ENCODE data around the gene ZCCHC7.

DNA sequence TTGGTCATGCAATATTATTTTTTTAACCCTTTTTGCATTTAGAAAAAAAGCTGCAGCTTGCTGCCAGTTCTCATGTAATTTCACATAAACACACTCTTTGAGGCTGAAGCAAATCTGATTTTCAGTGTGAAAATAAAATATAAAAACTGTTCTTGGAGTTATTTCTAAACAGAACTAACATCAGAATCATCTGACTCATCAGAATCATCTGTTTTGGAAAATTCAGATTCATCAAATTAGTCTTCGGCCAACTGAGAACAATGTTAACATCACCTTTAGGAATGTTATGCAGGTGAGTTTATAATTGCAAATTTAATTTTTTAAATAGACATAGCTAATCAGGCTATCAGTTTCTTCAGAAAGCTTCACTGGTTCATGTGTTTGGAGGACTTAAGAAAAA, 45.3 kb downstream of the ZCCHC7 start:
- TF ChIP-seq, protein P1, sequence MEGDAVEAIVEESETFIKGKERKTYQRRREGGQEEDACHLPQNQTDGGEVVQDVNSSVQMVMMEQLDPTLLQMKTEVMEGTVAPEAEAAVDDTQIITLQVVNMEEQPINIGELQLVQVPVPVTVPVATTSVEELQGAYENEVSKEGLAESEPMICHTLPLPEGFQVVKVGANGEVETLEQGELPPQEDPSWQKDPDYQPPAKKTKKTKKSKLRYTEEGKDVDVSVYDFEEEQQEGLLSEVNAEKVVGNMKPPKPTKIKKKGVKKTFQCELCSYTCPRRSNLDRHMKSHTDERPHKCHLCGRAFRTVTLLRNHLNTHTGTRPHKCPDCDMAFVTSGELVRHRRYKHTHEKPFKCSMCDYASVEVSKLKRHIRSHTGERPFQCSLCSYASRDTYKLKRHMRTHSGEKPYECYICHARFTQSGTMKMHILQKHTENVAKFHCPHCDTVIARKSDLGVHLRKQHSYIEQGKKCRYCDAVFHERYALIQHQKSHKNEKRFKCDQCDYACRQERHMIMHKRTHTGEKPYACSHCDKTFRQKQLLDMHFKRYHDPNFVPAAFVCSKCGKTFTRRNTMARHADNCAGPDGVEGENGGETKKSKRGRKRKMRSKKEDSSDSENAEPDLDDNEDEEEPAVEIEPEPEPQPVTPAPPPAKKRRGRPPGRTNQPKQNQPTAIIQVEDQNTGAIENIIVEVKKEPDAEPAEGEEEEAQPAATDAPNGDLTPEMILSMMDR (IDR thresholded peaks at IDR 0.05): no peak
- no peak for TF ChIP-seq POLR2A (IDR thresholded peaks at IDR 0.05)
